HEK293 (cell line): Measurements from ENCODE around the gene PANK4.

Experiments
- CTCF ChIA-PET: fragments of 350-600 bp; formaldehyde crosslinking; extraction: SDS; loops from one replicate; lab custom pipeline; 2021; ENCODE audit warnings: antibody characterized with exemption; lab: Yijun Ruan, JAX
- POLR2A ChIA-PET: fragments of 300-600 bp; formaldehyde crosslinking; extraction: SDS; loops from one replicate; lab custom pipeline; 2020; ENCODE audit warnings: antibody characterized with exemption, inconsistent platforms; lab: Yijun Ruan, JAX
- H3K27ac ChIP-seq: fragments of 200-500 bp; sonication (Bioruptor generic); 2 replicates; pipeline ENCODE4 v1.5.1; 2014; ENCODE audit warnings: low read depth, low read length, control low read depth, inconsistent platforms; ENCODE audit errors: extremely low read depth
- H3K36me3 ChIP-seq, 2 experiments: fragments of 200-500 bp in 1 of 2; sonication (Bioruptor generic) in 1 of 2; 1 replicate in 1 of 2; 2 replicates in 1 of 2; pipeline ENCODE4 v1.5.1; 2014 to 2017; ENCODE audit warnings: inconsistent platforms in 2 of 2, low read length in 2 of 2; ENCODE audit not compliant: control insufficient read depth in 2 of 2, insufficient read depth in 1 of 2
- H3K4me1 ChIP-seq: fragments of 200-500 bp; sonication (Bioruptor generic); 2 replicates; pipeline ENCODE4 v1.5.1; 2014; ENCODE audit warnings: mild to moderate bottlenecking, low read length, inconsistent platforms; ENCODE audit not compliant: control insufficient read depth, insufficient read depth
- H3K4me3 ChIP-seq: 2 replicates; pipeline ENCODE4 v1.5.1; 2011; ENCODE audit warnings: low read depth, mild to moderate bottlenecking, control low read depth, low read length, moderate library complexity
- H3K9me3 ChIP-seq: fragments of 200-500 bp; sonication (Bioruptor generic); 2 replicates; pipeline ENCODE4 v1.5.1; 2014; ENCODE audit warnings: low read depth, low read length, inconsistent platforms; ENCODE audit not compliant: control insufficient read depth, insufficient read depth
- EGR2 ChIP-seq: fragments of 450-650 bp; formaldehyde crosslinking; IDR thresholded peaks from 2 replicates; pipeline ENCODE4 v1.5.1; 2016; ENCODE audit warnings: low read depth, missing biosample characterization, missing genetic modification characterization
- IKZF3 ChIP-seq: fragments of 450-650 bp; IDR thresholded peaks from 2 replicates; pipeline ENCODE4 v1.5.0; 2018; ENCODE audit warnings: missing biosample characterization, mild to moderate bottlenecking, missing genetic modification characterization, moderate library complexity
- KLF1 ChIP-seq: fragments of 450-650 bp; formaldehyde crosslinking; IDR thresholded peaks from 2 replicates; pipeline ENCODE4 v1.5.1; 2016; ENCODE audit warnings: missing biosample characterization, missing genetic modification characterization
- KLF10 ChIP-seq: fragments of 450-650 bp; IDR thresholded peaks from 2 replicates; pipeline ENCODE4 v1.5.1; 2018; ENCODE audit warnings: missing biosample characterization, mild to moderate bottlenecking, missing genetic modification characterization
- KLF8 ChIP-seq: fragments of 450-650 bp; formaldehyde crosslinking; IDR thresholded peaks from 2 replicates; pipeline ENCODE4 v1.5.1; 2016; ENCODE audit warnings: missing biosample characterization, missing genetic modification characterization
- KLF9 ChIP-seq: fragments of 450-650 bp; formaldehyde crosslinking; IDR thresholded peaks from 2 replicates; pipeline ENCODE4 v1.5.1; 2016; ENCODE audit warnings: missing biosample characterization, missing genetic modification characterization, low read depth
- PRDM6 ChIP-seq: fragments of 450-650 bp; formaldehyde crosslinking; IDR thresholded peaks from 2 replicates; pipeline ENCODE4 v1.5.1; 2017; ENCODE audit warnings: missing biosample characterization, missing genetic modification characterization
- YY1 ChIP-seq: fragments of 450-650 bp; formaldehyde crosslinking; IDR thresholded peaks from 2 replicates; pipeline ENCODE4 v1.5.1; 2018; ENCODE audit warnings: missing biosample characterization, missing genetic modification characterization
- ZBTB26 ChIP-seq: fragments of 450-650 bp; formaldehyde crosslinking; optimal IDR thresholded peaks from 2 replicates; pipeline ENCODE3; 2016; ENCODE audit warnings: missing biosample characterization, mild to moderate bottlenecking, missing genetic modification characterization
- ZBTB6 ChIP-seq: fragments of 450-650 bp; formaldehyde crosslinking; IDR thresholded peaks from 2 replicates; pipeline ENCODE4 v1.5.1; 2017; ENCODE audit warnings: missing biosample characterization, missing genetic modification characterization
- ZFHX2 ChIP-seq: fragments of 450-650 bp; formaldehyde crosslinking; conservative IDR thresholded peaks from 2 replicates; pipeline ENCODE4 v1.5.1; 2016; ENCODE audit warnings: missing biosample characterization, missing genetic modification characterization
- ZNF133 ChIP-seq: fragments of 450-650 bp; formaldehyde crosslinking; IDR thresholded peaks from 2 replicates; pipeline ENCODE4 v1.5.1; 2016; ENCODE audit warnings: missing biosample characterization, missing genetic modification characterization
- ZNF175 ChIP-seq: fragments of 450-650 bp; formaldehyde crosslinking; IDR thresholded peaks from 2 replicates; pipeline ENCODE4 v1.5.1; 2016; ENCODE audit warnings: missing biosample characterization, missing genetic modification characterization
- ZNF248 ChIP-seq: fragments of 450-650 bp; formaldehyde crosslinking; IDR thresholded peaks from 2 replicates; pipeline ENCODE4 v1.5.1; 2017; ENCODE audit warnings: missing biosample characterization, missing genetic modification characterization
- ZNF610 ChIP-seq: fragments of 450-650 bp; formaldehyde crosslinking; IDR thresholded peaks from 2 replicates; pipeline ENCODE4 v1.5.1; 2016; ENCODE audit warnings: missing biosample characterization, missing genetic modification characterization, borderline replicate concordance
- ZNF677 ChIP-seq: fragments of 450-650 bp; IDR thresholded peaks from 2 replicates; pipeline ENCODE4 v1.5.0; 2018; ENCODE audit warnings: missing biosample characterization, mild to moderate bottlenecking, missing genetic modification characterization, moderate library complexity
- TF ChIP-seq, protein P1 (sequence below): fragments of 450-650 bp; formaldehyde crosslinking; IDR thresholded peaks from 2 replicates; pipeline ENCODE4 v1.5.1; 2017; ENCODE audit warnings: missing biosample characterization, missing genetic modification characterization
- TF ChIP-seq, protein P2 (sequence below): fragments of 450-650 bp; formaldehyde crosslinking; IDR thresholded peaks from 2 replicates; pipeline ENCODE4 v1.5.1; 2016; ENCODE audit warnings: missing biosample characterization, missing genetic modification characterization

PANK4 gene

DNA sequence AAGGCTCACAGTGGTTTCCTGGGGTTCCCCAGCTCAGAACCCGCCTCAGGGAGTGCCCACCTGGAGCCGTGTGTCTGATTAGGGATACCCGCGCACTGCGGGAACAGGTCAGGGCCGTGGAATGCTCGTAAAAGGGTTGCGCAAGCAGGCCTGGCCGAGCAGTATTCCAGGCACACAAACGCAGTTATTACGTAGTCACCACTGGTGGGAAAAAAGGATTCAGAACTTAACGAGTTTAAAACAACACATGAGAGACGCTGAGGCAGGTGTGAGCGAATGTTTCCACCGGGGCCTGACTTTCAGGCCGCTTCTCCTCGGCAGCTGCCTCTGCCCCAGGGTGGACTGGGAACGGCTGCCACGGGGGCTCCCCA is 32.1 kb downstream of the PANK4 start (continued):
- TF ChIP-seq, protein P1, sequence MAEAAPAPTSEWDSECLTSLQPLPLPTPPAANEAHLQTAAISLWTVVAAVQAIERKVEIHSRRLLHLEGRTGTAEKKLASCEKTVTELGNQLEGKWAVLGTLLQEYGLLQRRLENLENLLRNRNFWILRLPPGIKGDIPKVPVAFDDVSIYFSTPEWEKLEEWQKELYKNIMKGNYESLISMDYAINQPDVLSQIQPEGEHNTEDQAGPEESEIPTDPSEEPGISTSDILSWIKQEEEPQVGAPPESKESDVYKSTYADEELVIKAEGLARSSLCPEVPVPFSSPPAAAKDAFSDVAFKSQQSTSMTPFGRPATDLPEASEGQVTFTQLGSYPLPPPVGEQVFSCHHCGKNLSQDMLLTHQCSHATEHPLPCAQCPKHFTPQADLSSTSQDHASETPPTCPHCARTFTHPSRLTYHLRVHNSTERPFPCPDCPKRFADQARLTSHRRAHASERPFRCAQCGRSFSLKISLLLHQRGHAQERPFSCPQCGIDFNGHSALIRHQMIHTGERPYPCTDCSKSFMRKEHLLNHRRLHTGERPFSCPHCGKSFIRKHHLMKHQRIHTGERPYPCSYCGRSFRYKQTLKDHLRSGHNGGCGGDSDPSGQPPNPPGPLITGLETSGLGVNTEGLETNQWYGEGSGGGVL (tag by site-specific recombination), result peak; percentile 88
- TF ChIP-seq PRDM6 (tag by site-specific recombination) (no peak), ZBTB26 (tag by site-specific recombination) (peak; percentile 33), ZNF610 (tag by site-specific recombination) (no peak), ZNF175 (tag by site-specific recombination) (no peak), ZNF677 (tag by site-specific recombination) (no peak), YY1 (tag by site-specific recombination) (no peak), ZNF133 (no peak), ZNF248 (tag by site-specific recombination) (no peak), IKZF3 (tag by site-specific recombination) (peak; percentile 41; the same call in 1 of the 2 replicates)

DNA sequence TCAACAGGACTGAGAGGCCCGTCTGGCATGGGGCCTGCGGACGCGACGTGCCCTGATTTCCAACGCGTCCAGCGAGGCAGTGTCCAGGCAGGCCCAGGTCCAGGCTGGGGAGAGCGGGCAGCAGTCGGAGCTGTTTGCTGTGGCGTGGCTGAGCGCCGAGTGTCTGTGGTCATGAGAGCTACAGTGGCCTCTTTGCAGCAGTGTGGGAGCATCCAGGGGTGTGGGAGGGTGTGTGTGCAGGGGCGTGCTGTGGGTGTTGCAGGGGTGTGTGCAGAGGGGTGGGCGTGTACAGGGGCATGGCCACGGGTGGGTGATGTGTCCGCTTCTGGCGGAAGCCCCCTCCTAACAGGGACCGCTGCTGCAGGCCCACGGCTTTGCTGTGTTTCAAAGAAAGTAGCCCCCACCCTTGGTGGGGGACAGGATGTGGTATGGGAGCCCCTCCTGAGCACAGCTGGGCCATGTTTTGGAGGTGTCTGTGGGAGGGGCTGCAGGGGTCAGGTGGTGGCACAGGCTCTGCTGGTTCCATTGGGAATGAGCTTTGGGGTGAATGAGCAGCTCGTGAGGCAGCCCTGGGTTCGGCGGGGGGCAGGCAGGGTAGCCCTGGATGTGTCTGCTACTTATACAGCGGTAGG is 32.6 kb downstream of the PANK4 start:
- no peak overlapping the region for H3K27ac ChIP-seq
- H3K36me3 ChIP-seq, result no peaks in the 10 kb centered on the region
- CTCF ChIA-PET, result interaction anchor here (0.7 kb wide), 1 partner anchor 300 kb away, joined by 3 read pairs; no protein-coding TSS in a partner anchor
- no peaks in the 10 kb centered on the region; the same call in 1 of the 2 replicates for H3K4me1 ChIP-seq
- TF ChIP-seq KLF9 (tag by site-specific recombination) (peak; percentile 34; the same call in 1 of the 2 replicates), KLF10 (peak; percentile 92), KLF1 (tag by site-specific recombination) (peak; percentile 100), ZFHX2 (peak; percentile 98), EGR2 (tag by site-specific recombination) (peak; percentile 97), KLF8 (tag by site-specific recombination) (peak; percentile 6; the same call in 1 of the 2 replicates), ZBTB6 (no peak)
- TF ChIP-seq, protein P2, sequence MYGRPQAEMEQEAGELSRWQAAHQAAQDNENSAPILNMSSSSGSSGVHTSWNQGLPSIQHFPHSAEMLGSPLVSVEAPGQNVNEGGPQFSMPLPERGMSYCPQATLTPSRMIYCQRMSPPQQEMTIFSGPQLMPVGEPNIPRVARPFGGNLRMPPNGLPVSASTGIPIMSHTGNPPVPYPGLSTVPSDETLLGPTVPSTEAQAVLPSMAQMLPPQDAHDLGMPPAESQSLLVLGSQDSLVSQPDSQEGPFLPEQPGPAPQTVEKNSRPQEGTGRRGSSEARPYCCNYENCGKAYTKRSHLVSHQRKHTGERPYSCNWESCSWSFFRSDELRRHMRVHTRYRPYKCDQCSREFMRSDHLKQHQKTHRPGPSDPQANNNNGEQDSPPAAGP (tag by site-specific recombination), result peak; percentile 86
- TF ChIP-seq, protein P1 (tag by site-specific recombination), result no peak
- TF ChIP-seq, all 188 proteins: peak for 7
- H3K4me3 ChIP-seq, result no peak overlapping the region
- H3K9me3 ChIP-seq, result no peaks in the 10 kb centered on the region
- POLR2A ChIA-PET, result interaction anchor here (2.1 kb wide), 1 partner anchor 31 kb away, joined by 6 read pairs; no protein-coding TSS in a partner anchor
